Panc1 (cell line): ENCODE results near the gene ZNF791.

Experiments
- POLR2AphosphoS5 ChIP-seq: IDR thresholded peaks from 2 replicates; pipeline ENCODE4 v1.6.1; 2012; ENCODE audit warnings: mild to moderate bottlenecking, low read depth, low read length, moderate library complexity
- TCF7L2 ChIP-seq: IDR thresholded peaks from 2 replicates; pipeline ENCODE4 v1.6.1; 2011; ENCODE audit warnings: mild to moderate bottlenecking, low read depth, low read length, inconsistent platforms
- TF ChIP-seq, protein P1 (sequence below): fragments of 450-650 bp; IDR thresholded peaks from 2 replicates; pipeline ENCODE4 v1.5.1; 2017; ENCODE audit warnings: mild to moderate bottlenecking
- TF ChIP-seq, protein P2 (sequence below), 2 experiments: IDR thresholded peaks; 2 replicates each; pipeline ENCODE4 v1.6.1; 2011 to 2012; ENCODE audit warnings: low read depth in 2 of 2, control low read depth in 1 of 2, low read length in 1 of 2, mild to moderate bottlenecking in 1 of 2, moderate library complexity in 1 of 2; ENCODE audit not compliant: insufficient read depth in 1 of 2

DNA sequence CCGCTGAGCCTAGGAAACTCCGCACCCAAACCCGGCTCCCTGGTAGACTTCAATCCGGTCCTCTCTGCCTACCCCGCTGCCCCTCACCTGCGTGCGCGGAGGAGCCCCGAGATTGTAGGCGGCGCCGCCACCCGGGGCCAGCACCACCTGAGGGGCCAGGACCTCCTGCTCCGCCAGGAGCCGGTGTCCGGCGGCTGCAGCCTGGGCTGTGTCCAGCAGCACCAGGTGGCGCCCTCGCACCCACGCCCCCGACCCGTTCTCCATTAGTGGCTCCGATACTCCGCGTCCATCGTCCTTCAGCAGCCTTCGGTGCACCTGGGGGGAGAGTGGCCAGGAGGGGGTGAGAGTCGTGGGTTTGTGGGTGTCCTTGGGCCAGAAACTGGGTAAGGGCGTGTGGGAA lies 37.4 kb downstream of the ZNF791 start:
- TF ChIP-seq TCF7L2 (no peak), POLR2AphosphoS5 (no peak)
- TF ChIP-seq, protein P1, sequence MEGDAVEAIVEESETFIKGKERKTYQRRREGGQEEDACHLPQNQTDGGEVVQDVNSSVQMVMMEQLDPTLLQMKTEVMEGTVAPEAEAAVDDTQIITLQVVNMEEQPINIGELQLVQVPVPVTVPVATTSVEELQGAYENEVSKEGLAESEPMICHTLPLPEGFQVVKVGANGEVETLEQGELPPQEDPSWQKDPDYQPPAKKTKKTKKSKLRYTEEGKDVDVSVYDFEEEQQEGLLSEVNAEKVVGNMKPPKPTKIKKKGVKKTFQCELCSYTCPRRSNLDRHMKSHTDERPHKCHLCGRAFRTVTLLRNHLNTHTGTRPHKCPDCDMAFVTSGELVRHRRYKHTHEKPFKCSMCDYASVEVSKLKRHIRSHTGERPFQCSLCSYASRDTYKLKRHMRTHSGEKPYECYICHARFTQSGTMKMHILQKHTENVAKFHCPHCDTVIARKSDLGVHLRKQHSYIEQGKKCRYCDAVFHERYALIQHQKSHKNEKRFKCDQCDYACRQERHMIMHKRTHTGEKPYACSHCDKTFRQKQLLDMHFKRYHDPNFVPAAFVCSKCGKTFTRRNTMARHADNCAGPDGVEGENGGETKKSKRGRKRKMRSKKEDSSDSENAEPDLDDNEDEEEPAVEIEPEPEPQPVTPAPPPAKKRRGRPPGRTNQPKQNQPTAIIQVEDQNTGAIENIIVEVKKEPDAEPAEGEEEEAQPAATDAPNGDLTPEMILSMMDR: peak; percentile 44; the same call in 1 of the 2 replicates
- TF ChIP-seq, protein P2, sequence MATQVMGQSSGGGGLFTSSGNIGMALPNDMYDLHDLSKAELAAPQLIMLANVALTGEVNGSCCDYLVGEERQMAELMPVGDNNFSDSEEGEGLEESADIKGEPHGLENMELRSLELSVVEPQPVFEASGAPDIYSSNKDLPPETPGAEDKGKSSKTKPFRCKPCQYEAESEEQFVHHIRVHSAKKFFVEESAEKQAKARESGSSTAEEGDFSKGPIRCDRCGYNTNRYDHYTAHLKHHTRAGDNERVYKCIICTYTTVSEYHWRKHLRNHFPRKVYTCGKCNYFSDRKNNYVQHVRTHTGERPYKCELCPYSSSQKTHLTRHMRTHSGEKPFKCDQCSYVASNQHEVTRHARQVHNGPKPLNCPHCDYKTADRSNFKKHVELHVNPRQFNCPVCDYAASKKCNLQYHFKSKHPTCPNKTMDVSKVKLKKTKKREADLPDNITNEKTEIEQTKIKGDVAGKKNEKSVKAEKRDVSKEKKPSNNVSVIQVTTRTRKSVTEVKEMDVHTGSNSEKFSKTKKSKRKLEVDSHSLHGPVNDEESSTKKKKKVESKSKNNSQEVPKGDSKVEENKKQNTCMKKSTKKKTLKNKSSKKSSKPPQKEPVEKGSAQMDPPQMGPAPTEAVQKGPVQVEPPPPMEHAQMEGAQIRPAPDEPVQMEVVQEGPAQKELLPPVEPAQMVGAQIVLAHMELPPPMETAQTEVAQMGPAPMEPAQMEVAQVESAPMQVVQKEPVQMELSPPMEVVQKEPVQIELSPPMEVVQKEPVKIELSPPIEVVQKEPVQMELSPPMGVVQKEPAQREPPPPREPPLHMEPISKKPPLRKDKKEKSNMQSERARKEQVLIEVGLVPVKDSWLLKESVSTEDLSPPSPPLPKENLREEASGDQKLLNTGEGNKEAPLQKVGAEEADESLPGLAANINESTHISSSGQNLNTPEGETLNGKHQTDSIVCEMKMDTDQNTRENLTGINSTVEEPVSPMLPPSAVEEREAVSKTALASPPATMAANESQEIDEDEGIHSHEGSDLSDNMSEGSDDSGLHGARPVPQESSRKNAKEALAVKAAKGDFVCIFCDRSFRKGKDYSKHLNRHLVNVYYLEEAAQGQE (IDR thresholded peaks at IDR 0.05; ENCODE audit: insufficient read depth in 1 of 2, low read depth in 2 of 2, low read length in 1 of 2): no peak
